NCI-H2196 (cell line): ENCODE results near the gene FDXR.
A peak's percentile ranks its signal among the peaks of the same experiment; 100 is the strongest.

ENCODE experiments used
- DNase-seq: peaks from one replicate; lab custom pipeline; 2025; ENCODE audit not compliant: unreplicated experiment; lab: John Stamatoyannopoulos, UW

FDXR gene

DNA sequence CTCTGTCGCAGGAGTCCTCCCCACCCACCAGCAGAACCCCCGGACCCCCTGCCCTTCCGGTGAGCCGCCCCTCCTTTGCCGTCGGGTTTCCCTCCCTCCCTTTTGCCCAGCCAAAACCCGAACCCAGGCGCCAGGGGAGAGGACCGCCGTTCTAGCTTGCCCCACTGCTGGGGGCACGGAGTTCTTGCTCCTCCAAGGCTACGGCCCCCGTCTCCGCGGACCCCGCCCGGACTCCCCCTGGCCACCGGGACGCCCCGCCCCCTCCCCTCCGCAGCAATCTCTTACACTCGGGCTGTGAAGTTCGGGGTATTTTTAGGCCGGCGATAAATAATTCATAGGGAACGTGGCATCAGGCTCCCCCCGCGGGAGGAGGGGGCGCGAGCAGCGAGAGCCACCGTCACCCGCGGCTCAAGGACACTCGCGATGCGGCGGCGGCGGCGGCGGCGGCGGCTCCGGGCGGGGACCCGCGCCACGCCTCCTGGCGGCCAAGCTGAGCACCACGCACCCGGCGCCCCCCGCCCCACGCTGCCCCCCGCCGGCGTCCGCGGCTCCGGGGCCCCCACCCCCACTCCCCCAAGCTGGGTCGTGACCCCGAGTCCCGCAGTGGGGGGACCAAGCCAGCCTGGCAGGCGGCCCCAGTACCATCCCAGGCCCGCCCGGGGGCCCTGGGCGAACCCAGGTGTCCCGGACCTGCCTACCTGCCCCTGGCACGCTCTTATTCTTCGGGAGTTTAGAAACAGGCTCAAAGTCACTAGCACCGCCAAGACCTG lies 13.2 kb downstream of the FDXR start, which contains the start of gene GRIN2C:
GRIN2C (minus strand) TSS at position 427 of the 770 bp plus-strand sequence. CDS start 4,793 bp downstream, outside the sequence.
- DNase-seq, result no peak

DNA sequence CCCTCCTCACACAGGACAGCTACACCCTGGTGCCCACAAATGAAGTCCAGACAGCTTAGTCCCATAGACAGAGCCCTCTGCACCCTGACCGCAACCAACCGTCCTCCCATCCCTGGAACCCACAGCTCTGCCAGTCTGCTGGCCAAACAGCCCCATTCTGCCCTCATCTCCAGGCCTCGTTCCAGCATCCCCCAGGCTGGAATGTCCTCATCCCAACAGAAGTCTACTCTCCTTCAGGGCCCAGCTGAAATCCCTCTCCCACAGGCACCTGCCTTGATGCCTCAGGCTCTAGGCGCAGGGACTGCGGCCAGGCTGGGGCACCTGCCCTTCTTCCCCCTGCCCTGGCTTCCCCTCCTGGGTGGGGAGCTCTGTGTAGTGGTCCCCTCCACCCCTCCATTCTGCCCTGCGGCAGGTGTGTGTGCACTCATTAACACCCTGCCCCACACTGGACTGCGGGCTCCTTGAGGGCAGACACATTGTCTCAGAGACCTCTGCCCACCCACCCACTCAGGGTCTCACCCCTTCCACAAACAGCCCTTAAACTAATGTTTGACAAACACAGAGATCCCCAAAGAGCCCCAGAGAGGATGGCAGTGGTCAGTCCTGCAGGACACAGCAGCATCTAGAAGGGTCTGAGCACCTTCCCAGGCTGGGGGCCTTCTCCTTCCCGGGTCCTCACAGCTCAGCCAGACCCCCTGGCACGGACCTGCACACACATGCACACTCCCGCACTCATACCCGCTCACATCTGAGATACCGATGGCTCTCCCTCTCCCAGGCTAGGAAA lies 13.9 kb downstream of the FDXR start:
- DNase-seq, result no peak

DNA sequence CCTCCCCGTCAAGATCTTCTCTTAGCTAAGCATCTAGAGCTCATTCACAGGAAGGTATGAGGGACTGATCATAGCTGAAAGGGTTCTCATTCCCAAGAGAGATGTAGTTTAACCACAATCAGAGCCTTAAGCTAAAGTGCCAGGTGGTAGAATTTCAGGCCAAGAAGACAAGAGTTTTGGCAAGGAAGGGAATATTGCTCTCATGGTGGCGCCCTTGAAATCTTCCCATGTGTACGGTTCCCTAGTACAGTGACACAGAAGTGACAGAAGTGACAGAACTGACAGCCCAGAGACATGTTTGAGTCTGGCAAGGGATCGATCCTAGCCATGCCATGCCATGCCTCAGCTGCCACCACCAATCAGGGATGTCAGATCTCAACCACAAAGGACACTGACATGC lies 15.6 kb downstream of the FDXR start:
- no peak for DNase-seq

DNA sequence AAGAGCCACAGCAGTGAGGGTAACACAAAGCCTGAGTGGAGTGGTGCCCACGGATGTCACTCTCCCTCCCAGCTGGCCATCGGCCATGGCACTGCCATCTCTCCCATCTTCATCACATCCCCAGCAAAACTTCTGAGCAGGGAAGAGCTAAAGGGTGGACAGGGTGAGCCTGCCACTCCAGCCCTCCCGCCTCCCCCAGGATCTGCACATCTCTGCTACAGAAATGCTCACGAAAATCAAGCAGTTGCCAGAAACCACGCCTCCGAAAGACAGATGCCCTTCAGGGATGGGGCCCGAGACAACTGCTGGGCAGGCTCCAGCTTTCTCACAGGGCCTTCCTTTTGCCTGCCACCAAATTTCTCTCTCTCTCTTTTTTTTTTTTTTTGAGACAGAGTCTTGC lies 16.7 kb downstream of the FDXR start:
- DNase-seq, result no peak

DNA sequence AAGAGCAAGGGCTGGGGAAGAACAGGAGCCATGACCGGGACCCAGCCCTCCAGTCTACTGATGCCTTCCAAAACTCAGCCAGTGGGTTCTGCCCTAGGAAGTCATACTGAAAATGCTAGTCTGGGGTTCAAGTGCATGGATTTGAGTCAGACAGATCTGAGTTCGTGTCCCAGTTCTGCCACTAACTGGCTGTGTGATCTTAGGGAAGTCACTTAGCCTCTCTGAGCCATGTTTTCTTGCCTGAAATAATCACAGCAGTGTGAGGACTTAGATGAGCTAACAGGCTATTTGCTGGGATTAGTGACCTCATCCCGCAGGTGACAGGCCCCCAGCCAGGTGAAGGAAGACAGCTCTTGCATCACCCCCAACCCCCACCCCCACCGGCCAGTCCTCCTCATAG lies 17.5 kb downstream of the FDXR start:
- no peak for DNase-seq

DNA sequence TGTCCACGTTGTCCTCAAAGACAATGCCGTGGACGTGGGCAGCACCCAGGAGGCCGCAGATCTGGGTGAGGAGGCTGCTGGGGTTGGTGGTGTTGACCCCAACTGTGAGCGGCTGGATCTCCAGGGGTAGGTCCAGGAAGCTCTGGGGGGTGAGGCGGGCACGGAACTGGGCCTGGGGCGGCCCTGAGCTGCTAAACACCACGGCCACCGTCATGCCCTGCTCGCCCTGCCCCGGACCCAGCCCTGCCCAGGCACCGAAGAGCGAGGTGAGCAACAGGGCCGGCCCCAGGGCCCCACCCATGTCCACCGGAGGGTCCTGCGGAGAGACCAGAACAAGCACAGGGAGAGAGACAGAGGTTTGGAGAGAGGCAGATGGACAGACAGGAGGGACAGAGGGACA lies 18.0 kb downstream of the FDXR start:
- DNase-seq, result no peak

DNA sequence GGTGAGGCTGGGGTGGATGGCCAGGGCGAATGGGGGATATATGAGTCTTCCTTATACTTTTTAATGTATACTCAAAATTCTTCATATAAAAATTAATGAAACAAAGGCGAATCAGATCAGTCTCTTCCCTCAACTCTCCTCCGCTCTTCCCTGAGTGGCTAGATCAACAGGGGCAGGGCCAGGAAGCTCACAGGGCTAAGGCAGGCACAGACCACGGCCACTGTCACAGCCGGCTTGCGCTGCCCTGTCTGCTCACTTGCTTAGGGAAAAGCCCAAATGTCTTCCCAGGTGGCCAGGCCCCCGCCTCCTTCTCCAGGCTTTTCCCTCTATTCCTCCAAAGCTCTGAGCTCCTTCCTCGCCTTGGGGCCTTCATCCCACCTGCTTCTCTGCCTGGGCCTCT lies 19.1 kb downstream of the FDXR start:
- DNase-seq, result no peak

DNA sequence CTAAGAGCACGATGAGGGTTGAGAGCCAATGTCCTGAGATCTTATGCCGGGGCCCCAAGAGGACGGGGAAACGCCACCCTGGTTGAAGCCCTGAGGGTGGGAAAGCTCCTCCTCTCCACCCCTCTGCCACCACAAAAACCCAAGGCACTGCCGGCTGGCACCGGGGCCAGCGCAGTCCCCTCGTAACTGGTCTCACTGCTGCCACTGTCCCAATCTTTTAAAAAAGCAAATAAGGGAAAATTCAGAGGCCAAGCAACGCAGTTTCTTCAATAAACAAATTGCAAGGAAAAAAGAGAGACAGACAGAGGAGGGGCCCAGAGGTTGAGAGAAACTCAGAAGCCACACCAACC lies 19.8 kb downstream of the FDXR start:
- no peak for DNase-seq

DNA sequence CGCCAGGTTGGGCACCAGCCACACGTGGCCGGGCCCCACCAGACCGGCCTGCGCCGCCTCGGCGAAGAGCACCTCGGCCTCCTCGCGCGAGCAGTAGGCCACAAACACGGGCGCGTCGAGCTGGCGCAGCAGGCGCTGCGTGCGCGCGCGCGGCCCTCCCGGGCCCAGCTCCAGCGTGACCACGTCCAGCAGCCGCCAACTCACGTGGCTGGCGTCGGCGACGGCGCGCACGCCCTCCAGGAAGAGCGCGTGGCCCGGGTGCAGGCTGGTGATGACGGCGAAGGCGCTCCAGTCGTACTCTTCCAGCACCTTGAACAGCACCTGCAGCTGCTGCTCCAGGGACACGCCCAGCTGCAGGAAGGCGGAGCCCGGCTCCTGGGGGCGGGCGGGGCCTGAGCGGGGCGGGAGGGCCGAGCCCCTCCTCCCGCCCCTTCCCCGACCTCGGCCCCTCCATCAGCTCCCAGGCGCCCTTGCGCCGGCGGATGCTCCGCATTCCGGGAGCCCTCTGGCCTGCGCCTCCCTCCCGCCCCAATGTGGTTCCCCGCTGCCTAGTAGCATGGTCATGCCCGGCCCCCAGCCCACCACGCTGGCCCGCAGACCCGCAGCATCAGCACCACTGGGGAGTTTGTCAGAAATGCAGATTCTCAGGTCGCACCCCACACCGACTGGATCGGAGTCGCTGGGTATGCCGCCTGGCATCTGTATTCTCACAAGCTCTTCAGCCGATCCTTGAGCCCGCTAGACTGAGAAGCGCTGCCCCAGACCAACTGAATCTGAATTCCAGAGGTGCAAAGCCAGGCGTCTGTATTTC lies 20.4 kb downstream of the FDXR start:
- DNase-seq, result peak; percentile 76

DNA sequence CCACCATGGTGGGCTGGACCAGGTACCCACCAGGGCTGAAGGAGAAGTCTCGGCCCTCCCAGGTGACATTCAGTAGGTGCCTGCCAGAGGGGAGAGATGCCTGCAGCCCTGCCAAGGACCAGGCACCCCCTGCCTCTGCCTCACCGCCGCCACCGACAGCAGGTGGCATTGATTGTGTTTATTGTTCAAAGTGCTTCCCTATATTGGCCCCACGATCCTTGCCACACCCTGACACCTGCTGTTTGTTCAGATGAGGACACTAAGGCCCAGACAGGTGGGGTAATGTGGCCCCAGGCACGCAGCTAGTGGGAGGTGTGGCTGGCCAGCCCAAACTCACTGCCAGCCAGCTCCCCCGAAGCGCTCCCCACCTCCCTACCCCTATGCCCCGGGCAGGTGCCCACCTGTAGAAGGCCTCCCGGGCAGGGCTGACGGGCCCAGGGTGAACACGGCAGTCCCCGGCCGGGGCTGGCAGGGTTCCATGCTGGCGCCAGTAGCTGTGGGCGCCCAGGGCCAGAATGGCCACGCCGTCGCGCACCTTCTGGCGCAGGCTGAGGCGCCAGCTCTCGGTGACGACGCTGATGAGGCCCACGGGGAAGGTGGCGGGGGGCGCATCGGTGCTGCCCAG lies 21.1 kb downstream of the FDXR start:
- no peak for DNase-seq

DNA sequence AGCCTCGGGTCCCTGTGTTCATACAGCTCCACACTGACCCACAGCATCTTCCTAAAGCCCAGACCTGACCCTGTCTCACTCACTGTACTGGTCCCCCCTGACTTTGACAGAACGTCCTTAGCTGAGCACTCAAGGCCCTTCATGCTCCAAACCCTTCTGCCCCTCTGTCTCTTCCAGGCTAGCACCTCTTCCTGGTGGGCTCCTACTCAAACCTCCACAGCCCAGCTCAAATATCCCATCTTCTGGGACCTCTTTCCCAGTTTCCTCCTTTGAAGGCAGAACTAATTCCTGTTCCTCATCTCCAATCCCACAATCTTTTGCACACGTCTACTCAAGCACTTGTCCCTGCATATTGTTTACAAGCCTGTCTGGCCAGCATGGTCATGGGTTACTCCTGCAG lies 21.9 kb downstream of the FDXR start:
- no peak for DNase-seq

DNA sequence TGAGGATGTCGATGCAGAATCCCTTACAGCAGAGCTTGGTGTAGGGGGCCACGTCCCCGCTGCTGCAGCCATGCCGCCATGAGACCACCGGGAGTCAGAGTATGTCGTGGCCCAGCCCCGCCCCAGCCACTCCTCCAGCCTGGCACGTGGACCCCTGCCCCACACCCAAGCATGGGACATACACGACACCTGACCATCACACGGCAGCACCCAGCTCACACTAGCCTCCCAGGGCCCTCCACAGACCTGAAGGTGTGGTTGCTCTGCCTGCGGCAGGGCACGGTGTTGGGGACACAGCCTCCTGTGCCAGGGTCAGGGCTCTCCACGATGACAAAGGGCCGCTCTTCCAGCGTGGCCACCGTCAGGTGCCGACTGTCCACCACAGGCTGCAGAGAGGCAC lies 22.5 kb downstream of the FDXR start:
- DNase-seq, result no peak

DNA sequence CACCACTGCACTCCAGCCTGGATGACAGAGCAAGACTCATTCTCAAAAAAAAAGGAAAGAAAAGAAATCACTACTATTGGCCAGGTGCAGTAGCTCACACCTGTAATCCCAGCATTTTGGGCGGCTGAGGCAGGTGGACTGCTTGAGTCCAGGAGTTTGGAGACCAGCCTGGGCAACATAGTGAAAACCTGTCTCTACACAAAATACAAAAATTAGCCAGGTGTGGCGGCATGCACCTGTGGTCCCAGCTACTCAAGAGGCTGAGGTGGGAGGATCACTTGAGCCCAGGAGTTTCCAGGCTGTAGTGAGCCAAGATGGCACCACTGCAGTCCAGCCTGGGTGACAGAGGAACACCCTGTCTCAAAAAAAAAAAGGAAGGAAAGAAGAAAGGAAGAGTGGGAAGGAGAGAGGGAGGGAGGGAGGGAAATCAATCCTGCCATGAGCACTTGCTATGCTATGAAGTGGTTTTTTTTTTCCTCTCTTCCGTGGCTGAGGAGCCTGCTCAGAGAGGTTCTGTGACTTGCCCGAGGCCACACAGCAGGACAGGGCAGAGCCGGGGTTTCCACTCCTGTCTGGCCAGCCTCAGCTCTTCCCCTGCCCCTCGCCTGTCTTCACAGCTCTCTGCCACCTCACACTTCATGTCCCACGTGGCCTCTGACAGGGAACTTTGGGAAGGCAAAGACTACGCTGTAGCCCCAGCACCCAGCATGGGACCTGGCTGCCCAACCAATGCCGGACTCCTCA lies 24.0 kb downstream of the FDXR start:
- DNase-seq, result no peak

DNA sequence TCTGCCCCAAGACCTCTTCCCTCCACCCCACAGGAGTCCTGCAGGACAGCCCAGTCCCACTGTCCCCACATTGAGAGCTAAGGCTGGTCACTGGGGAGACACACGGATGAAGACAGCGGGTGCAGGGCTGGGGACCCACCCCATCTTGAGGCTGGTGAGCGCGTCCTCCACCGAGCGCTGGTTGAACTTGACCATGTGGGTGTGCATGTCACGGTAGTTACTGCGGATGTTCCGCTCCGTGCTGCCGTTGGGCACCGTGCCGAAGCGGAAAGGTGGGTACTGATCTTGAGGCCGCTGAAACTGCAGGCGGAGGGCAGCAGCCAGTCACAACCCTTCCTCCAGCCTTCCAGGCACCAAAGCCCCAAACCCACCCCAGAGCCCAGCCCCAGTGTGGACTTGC lies 26.2 kb downstream of the FDXR start:
- DNase-seq, result no peak

DNA sequence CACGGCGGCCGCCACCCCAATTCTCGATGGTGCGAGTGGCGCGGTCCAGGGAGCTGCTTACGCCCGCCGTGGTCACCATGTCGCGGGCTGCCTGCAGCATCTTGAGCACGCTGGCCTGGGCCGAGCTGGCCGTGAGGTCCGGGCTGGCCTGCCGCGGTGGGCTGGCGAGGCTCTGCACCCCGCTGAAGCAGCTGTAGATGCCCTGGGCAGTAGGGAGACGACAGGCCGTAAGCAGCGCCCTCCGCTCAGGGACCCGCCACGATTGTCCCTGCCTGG lies 29.5 kb downstream of the FDXR start:
- no peak for DNase-seq

DNA sequence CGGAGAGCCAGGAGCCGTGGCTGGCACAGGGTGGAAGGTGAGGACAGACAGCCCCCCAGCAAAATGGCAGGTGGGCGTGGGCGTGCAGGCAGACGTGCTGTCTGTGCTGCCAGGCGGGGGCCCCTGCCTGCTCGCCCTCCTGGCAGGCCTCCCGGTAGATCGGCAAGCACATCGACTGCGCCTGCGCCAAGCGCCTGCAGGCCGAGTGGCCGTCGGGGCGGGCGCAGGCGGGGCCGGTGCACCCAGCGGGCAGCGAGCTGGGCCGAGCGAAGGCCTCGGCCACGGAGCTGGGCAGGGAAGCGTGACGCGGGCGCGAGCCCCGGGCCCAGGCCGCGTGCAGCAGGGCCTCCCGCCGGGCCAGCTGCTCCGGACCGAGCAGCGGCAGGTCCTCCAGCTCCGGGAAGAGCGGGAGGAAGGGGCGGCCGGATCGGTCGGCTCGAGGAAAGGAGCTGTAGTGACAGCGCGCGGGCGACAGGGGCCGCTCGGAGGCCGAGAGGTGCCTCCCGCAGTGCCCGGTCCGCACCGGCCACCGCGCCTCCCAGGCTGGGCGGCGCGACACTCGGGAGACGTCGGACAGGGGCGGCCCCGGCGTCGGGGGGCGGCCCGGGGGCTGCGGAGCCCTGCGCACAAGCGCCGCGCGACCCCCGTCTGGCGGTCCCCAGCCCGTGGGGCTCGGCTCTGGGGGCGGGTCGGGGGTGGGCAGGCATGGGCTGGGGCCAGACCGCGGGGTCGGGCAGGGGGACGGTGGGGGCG lies 30.0 kb downstream of the FDXR start:
- peak; percentile 92 for DNase-seq

DNA sequence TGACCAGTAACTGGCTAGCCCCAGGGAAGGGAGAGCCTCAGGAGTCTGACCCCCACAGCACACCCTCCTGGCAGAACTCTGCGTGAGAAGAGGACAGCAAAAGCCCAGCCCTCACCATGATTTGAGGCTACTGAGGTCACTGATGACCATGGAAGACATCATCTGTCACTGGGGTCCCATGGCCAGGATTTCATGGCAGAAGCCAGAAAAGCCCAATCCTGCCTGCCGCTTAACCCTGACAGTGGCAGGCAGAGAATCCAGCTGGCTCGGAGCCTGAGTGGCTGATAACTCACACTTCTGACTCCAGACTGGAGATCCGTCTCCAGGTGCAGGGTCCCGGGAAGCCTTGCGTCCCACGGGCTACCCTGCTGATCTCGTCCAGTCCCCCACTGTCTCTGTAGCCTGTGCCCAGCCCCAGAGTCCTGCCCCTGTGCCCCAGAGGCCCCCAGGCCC lies 30.6 kb downstream of the FDXR start:
- no peak for DNase-seq

DNA sequence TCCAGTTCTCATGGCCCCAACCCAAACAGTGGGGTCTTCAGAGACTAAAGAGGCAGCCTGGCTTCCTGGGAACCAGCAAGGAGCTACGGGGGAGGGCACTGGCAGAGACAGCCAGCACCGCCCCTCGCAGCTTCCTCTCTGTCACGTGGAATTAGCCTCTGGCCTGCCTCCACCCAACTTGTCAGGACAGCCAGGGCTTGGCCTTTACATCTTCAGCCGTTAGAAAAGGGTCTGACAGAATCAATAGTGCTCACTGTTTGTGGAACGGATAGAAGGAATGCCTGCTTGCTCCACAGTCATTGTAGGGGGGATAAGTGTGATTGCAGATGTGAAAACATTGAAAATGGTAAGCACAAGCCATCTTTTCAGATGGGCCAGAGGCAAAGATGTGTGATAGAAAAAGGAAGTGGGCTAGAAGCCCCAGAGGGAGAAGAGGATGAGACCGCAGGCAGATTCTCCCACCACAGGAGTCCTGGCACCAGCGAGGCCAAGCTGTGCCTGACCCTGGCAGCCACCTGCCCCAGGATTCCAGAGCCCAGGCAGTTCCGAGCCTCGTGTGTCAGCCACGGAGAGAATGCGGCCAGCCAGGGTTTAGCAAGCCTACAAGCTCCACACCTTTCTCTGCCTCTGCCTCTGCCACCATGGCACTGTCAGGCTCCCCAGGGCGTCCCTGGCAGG lies 31.7 kb downstream of the FDXR start:
- DNase-seq, result no peak
